Left ventricle myocardium inferior (tissue), 1 donor: ENCODE data around the gene HOXD11. TPM values are rescaled to one million over a fixed set of nuclear protein-coding genes. Genes with fewer than 3 reads are reported as not detected.

Experiments
- DNase-seq: peaks from one replicate; pipeline ENCODE4 v3.0.0-alpha.2; 2020
- H3K27ac ChIP-seq: fragments of 200-600 bp; replicated peaks from 2 replicates; pipeline ENCODE4 v1.8.0; 2021
- H3K27me3 ChIP-seq: fragments of 200-600 bp; 2 replicates; pipeline ENCODE4 v1.8.0; 2021; ENCODE audit warnings: low read depth
- H3K36me3 ChIP-seq: fragments of 200-600 bp; 2 replicates; pipeline ENCODE4 v1.8.0; 2021
- H3K4me1 ChIP-seq: fragments of 200-600 bp; 2 replicates; pipeline ENCODE4 v1.8.0; 2021
- H3K4me3 ChIP-seq: fragments of 200-600 bp; 2 replicates; pipeline ENCODE4 v1.8.0; 2021; ENCODE audit warnings: mild to moderate bottlenecking, moderate library complexity
- H3K9me3 ChIP-seq: fragments of 200-600 bp; replicated peaks from 2 replicates; pipeline ENCODE4 v1.8.0; 2021
- CTCF ChIP-seq: fragments of 200-600 bp; IDR thresholded peaks from 2 replicates; pipeline ENCODE4 v1.8.0; 2021; ENCODE audit warnings: antibody characterized with exemption, mild to moderate bottlenecking, borderline replicate concordance
- intact Hi-C: fragments of 100-400 bp; cut with micrococcal nuclease; formaldehyde crosslinking; loops from one replicate; pipeline ENCODE4 v1.11.0; 2022
- total RNA-seq: library from RNA; stranded (reverse); fragmentation: NEBNext Ultra II Directional; extraction: Animal tissue kit (Norgen Biotek cat#: 25700); gene quantifications from one replicate; pipeline ENCODE4 v1.2.1, GENCODE V29; 2021
- donor health status: DM: no; HTN: yes; CAD: no; lungs with severe emphysema.

HOXD11 gene
- total RNA-seq, 1 donor from 2014 or later = not detected

- H3K27me3 ChIP-seq = peaks cover 100% of the 10 kb centered on the region
- no peaks in the 10 kb centered on the region for H3K36me3 ChIP-seq
- no peak for DNase-seq
- intact Hi-C loops = loop anchor here (5.0 kb wide), 2 partner anchors 403 to 728 kb away; no protein-coding TSS in a partner anchor
- peaks cover 39% of the 10 kb centered on the region for H3K4me1 ChIP-seq
- H3K9me3 ChIP-seq = no peaks in the 10 kb centered on the region
- H3K4me3 ChIP-seq = no peak overlapping the region
- no peak overlapping the region for H3K27ac ChIP-seq
- TF ChIP-seq CTCF = no peak
Measured at GRCh38 chr2:176089843-176090395, 17.2 kb upstream of the HOXD11 start.

GRCh38 chr2:176090862-176091261, 16.2 kb upstream of the HOXD11 start:
- Histone ChIP-seq H3K27me3 (peaks cover 100% of the 10 kb centered on the region), H3K4me1 (peaks cover 30% of the 10 kb centered on the region), H3K9me3 (no peaks in the 10 kb centered on the region), H3K27ac (no peak overlapping the region), H3K36me3 (no peaks in the 10 kb centered on the region), H3K4me3 (no peak overlapping the region)
- TF ChIP-seq CTCF = no peak
- no peak for DNase-seq
- intact Hi-C loops = loop anchor here (5.0 kb wide), 1 partner anchor 729 kb away; no protein-coding TSS in a partner anchor

GRCh38 chr2:176091329-176092258, 15.5 kb upstream of the HOXD11 start:
- intact Hi-C loops = loop anchor here (5.0 kb wide), 1 partner anchor 729 kb away; no protein-coding TSS in a partner anchor
- H3K36me3 ChIP-seq = no peaks in the 10 kb centered on the region
- no peak for DNase-seq
- no peak overlapping the region for H3K27ac ChIP-seq
- TF ChIP-seq CTCF = no peak
- peaks cover 100% of the 10 kb centered on the region for H3K27me3 ChIP-seq
- H3K4me3 ChIP-seq = no peak overlapping the region
- no peaks in the 10 kb centered on the region for H3K9me3 ChIP-seq
- H3K4me1 ChIP-seq = peaks cover 28% of the 10 kb centered on the region

- TF ChIP-seq CTCF = no peak
- intact Hi-C loops = loop anchor here (5.0 kb wide), 1 partner anchor 730 kb away; no protein-coding TSS in a partner anchor
- no peak for DNase-seq
- peaks cover 37% of the 10 kb centered on the region for H3K4me1 ChIP-seq
- H3K9me3 ChIP-seq = no peaks in the 10 kb centered on the region
- peaks cover 100% of the 10 kb centered on the region for H3K27me3 ChIP-seq
- H3K4me3 ChIP-seq = peak within 1 kb of the TSS; percentile 53
- no peak within 1 kb of the TSS for H3K27ac ChIP-seq
- H3K36me3 ChIP-seq = no peaks in the 10 kb centered on the region
Measured at GRCh38 chr2:176092270-176093144, 14.6 kb upstream of the HOXD11 start, which contains the start of gene HOXD13. HOXD13 (plus strand) TSS chr2:176092721; CDS start chr2:176092891, 170 bp downstream.
